GM23338 (cell line): ENCODE results near the gene ATF3.

ENCODE experiments used
- CREB1 ChIP-seq: fragments of 250-450 bp; sonication (Bioruptor Pico); IDR thresholded peaks from 2 replicates; pipeline ENCODE4 v1.5.0; 2020; ENCODE audit warnings: low read depth, mild to moderate bottlenecking, moderate library complexity
- CTCF ChIP-seq, 2 experiments: fragments of 200-600 bp in 1 of 2; sonication (generic) in 1 of 2; conservative IDR thresholded peaks; 2 replicates each; pipeline versions ENCODE4 v1.5.1 to v1.6.1; 2016 to 2017; ENCODE audit warnings: antibody characterized with exemption in 2 of 2, low read depth in 2 of 2, mild to moderate bottlenecking in 2 of 2, moderate library complexity in 1 of 2
- EZH2 ChIP-seq: fragments of 200-600 bp; sonication (generic); IDR thresholded peaks from one replicate; pipeline ENCODE4 v1.8.0; 2017; ENCODE audit warnings: antibody characterized with exemption, mild to moderate bottlenecking, low read depth; ENCODE audit not compliant: unreplicated experiment
- POLR2AphosphoS5 ChIP-seq: IDR thresholded peaks from 2 replicates; pipeline ENCODE4 v1.6.1; 2016; ENCODE audit warnings: antibody characterized with exemption, low read depth
- REST ChIP-seq: IDR thresholded peaks from one replicate; pipeline ENCODE4 v1.6.1; 2018; ENCODE audit warnings: antibody characterized with exemption; ENCODE audit not compliant: unreplicated experiment
- TF ChIP-seq, protein P1 (sequence below): IDR thresholded peaks from 2 replicates; pipeline ENCODE4 v1.6.1; 2016; ENCODE audit warnings: antibody characterized with exemption

- TF ChIP-seq CTCF (conservative IDR thresholded peaks at IDR 0.05; ENCODE audit: low read depth in 2 of 2) (no peak), EZH2 (no peak), CREB1 (CRISPR knock-in tag) (no peak), REST (no peak), POLR2AphosphoS5 (no peak)
- TF ChIP-seq, protein P1, sequence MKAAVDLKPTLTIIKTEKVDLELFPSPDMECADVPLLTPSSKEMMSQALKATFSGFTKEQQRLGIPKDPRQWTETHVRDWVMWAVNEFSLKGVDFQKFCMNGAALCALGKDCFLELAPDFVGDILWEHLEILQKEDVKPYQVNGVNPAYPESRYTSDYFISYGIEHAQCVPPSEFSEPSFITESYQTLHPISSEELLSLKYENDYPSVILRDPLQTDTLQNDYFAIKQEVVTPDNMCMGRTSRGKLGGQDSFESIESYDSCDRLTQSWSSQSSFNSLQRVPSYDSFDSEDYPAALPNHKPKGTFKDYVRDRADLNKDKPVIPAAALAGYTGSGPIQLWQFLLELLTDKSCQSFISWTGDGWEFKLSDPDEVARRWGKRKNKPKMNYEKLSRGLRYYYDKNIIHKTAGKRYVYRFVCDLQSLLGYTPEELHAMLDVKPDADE = no peak
Observed at GRCh38 chr1:212644866-212645545, 36.4 kb downstream of the ATF3 start.
